Activated CD8-positive, alpha-beta memory T cell treated with anti-CD3 and anti-CD28 coated beads for 4 hours (primary cell): Measurements from ENCODE around the gene BHMT2.

ENCODE experiments used
- DNase-seq, 2 donors: peaks; one replicate each; pipeline ENCODE4 v3.0.0-alpha.2; 2020; ENCODE audit warnings: low read depth in 2 of 2

The BHMT2 gene

DNA sequence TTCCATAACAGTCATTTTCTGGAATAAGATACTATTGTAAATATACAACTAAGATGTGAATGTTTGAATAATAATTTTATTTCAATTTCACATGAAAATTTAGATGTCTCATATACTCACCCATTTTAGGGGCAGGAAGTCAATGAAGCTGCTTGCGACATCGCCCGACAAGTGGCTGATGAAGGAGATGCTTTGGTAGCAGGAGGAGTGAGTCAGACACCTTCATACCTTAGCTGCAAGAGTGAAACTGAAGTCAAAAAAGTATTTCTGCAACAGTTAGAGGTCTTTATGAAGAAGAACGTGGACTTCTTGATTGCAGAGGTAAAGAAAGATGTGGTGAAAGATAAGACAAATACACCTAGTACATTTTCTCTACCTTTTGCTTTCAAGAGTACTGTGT lies 50.7 kb downstream of the BHMT2 start:
- no peak for DNase-seq

- DNase-seq, result no peak
Measured at GRCh38 chr5:79122973-79123372, 53.4 kb downstream of the BHMT2 start.

DNA sequence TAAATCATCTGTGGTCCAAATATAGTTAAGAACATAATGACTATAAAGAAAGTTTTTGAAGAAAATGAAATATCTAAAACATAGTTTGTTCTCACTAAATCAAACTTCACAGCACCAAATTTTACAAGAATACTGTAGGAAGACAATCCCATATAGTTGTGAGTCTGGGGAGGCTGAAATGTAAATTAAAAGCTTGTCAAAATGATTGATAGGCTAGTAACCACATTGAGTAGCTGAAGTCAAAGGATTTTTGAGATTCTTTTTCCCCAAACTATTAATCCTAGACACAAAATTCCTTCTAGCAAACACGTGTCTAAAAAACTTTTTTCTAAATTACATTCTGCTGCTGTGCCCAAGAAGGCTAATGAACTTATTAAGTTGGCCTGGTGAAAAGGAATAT lies 55.0 kb downstream of the BHMT2 start:
- no peak for DNase-seq

- DNase-seq, result no peak
Measured at GRCh38 chr5:79130781-79131180, 61.2 kb downstream of the BHMT2 start.

GRCh38 chr5:79133121-79133656 lies 63.6 kb downstream of the BHMT2 start:
- no peak for DNase-seq

DNA sequence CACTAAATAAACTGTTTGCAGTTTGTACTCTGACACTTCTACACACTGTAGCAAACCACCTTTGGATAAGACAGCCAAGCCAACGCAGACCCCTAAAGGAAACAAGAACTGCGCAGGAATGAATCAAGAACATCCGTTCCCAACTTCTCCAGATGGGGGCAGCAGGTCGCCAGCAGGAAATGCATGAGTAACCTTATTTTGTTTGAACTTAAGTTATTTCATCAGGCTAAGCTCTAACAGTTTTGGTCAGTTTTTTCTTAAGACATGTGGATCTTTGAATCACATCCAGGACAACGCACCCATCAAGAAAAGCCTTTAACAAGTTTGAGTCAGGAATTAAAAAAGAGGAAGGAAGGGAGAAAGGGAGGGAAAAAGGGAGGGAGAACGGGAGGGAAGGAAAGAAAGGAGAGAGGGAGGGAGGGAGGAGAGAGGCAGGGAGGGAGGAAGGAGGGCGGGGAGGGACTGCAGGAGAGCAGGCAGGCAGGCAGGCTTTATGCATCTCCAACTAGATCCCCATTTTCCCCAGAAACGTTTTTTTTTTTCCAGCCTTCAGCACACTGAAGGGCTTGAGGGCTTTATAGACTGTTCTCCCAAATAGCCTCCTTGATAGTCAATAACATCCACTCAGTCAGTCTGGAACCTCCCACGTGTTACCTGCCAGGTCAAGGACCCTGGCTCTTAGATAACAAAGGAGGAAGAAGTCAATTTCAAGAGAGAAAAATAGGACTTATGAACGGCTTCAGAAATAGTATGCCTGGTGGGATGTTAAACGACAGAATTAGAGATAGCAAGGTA lies 64.3 kb downstream of the BHMT2 start:
- peak; percentile 23 to 33 for DNase-seq

DNA sequence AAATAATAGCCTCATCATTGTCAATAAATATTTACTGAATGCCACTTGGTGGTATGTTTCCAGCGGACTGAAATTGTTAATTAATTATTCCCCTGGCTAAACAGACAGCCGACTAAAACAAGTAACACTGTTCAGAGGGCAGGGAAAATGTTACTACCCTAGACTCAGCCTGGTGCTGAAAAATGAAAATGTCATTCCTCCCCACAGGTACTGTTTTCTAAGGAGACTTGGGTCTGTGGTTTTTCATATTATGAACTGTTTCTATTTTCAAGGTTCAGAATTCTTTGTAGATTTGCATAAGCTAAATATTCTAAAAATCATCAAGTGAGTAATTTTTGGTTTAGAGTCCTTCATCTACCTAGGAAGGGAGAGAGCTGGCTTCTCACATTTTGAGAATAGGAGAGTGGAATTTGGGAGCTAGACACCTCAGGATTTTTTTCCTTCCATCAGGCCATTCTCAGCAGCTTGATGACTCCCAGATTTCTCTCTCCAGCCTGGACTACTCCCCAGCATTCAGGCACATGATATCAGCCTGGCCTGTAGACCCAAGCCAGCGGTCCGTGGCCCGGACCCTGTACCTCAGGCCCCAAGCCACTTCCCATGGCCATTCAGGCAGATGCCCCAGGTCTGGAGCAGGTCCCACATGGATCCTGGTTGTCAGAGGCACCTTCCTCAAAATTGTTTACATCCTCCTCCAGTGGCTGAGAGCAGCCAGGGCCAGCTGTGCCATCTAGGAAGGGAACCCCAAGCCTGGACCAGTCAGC lies 66.4 kb downstream of the BHMT2 start:
- no peak for DNase-seq

GRCh38 chr5:79136618-79137017 lies 67.1 kb downstream of the BHMT2 start:
- DNase-seq, result no peak
